Testis (tissue), 2 donors: Measurements from ENCODE around the gene IGFBPL1.

Experiments
- POLR2A ChIP-seq: fragments of 450-650 bp; IDR thresholded peaks from one replicate; pipeline ENCODE4 v1.6.1; 2017; ENCODE audit warnings: antibody characterized with exemption, mild to moderate bottlenecking, moderate library complexity
- TF ChIP-seq, protein P1 (sequence below), 3 experiments: fragments of 450-650 bp in 2 of 3; fragments of 200-600 bp in 1 of 3; sonication (generic) in 1 of 3; IDR thresholded peaks; one replicate each; pipeline ENCODE4 v1.5.1; 2016 to 2019; ENCODE audit warnings: antibody characterized with exemption in 3 of 3, mild to moderate bottlenecking in 2 of 3, moderate library complexity in 1 of 3

DNA sequence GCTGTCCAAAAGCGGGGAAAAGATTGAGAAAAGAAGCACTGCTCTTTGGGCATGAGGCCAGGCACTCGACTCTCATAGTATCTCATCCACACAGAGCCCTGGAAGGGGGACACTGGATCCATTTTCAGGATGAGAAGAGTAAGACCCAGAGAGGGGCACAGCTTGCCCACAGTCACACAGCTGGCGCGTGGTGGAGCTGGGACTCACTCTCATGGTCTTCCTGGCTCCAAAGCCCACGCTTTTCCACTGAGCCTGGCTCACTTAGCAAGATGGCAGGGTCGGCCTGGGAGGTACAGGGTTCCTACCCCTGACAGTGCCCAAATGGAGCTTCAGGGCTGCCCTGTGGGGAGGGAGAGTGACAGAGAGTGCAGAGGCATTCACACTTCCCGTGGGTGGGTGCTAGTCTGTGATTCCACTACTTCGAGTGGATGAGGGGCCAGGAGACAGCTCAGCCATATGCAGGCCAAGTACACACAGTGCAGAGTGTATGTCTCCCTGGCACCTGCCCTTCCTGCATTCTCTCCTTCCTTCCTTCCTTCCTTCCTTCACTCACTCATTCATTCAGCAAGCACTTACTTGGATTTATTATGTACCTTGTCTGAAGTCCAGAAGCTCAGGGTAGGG lies 18.3 kb upstream of the IGFBPL1 start:
- TF ChIP-seq, protein P1, sequence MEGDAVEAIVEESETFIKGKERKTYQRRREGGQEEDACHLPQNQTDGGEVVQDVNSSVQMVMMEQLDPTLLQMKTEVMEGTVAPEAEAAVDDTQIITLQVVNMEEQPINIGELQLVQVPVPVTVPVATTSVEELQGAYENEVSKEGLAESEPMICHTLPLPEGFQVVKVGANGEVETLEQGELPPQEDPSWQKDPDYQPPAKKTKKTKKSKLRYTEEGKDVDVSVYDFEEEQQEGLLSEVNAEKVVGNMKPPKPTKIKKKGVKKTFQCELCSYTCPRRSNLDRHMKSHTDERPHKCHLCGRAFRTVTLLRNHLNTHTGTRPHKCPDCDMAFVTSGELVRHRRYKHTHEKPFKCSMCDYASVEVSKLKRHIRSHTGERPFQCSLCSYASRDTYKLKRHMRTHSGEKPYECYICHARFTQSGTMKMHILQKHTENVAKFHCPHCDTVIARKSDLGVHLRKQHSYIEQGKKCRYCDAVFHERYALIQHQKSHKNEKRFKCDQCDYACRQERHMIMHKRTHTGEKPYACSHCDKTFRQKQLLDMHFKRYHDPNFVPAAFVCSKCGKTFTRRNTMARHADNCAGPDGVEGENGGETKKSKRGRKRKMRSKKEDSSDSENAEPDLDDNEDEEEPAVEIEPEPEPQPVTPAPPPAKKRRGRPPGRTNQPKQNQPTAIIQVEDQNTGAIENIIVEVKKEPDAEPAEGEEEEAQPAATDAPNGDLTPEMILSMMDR (IDR thresholded peaks at IDR 0.05), result no peak
- no peak for TF ChIP-seq POLR2A
